Ascending aorta (tissue), 2 donors: ENCODE measurements around the gene RAD51AP1. TPM values are rescaled to one million over a fixed set of nuclear protein-coding genes. Genes with fewer than 3 reads are reported as not detected.

Experiments used
- DNase-seq, 2 donors: peaks; one replicate each; pipeline ENCODE4 v3.0.0-alpha.2; 2019; ENCODE audit warnings: low spot score in 2 of 2
- H3K27ac ChIP-seq, 2 donors: fragments of 200-600 bp; sonication (generic); one replicate each; pipeline ENCODE4 v1.5.1; 2016 to 2017; ENCODE audit warnings: mild to moderate bottlenecking in 1 of 2
- H3K27me3 ChIP-seq: fragments of 200-600 bp; sonication (generic); one replicate; pipeline ENCODE4 v1.5.1; 2017
- H3K36me3 ChIP-seq, 2 donors: fragments of 200-600 bp; sonication (generic); one replicate each; pipeline ENCODE4 v1.5.1; 2016
- H3K4me1 ChIP-seq, 2 donors: fragments of 200-600 bp; sonication (generic); one replicate each; pipeline ENCODE4 v1.5.1; 2016 to 2017; ENCODE audit warnings: mild to moderate bottlenecking in 1 of 2
- H3K4me3 ChIP-seq, 2 donors: fragments of 200-600 bp; sonication (generic); one replicate each; pipeline ENCODE4 v1.5.1; 2016 to 2017; ENCODE audit warnings: mild to moderate bottlenecking in 1 of 2
- H3K9me3 ChIP-seq, 2 donors: fragments of 200-600 bp; sonication (generic); one replicate each; pipeline ENCODE4 v1.5.1; 2016
- intact Hi-C: fragments of 100-400 bp; cut with DNase I; formaldehyde crosslinking; loops from one replicate; pipeline ENCODE4 v1.15.1; 2023
- total RNA-seq: library from RNA; depleted of rRNA; stranded (reverse); fragments of >200 nt; gene quantifications from one replicate; pipeline ENCODE4 v1.1.0, GENCODE V29; 2016
- TF ChIP-seq, protein P1 (sequence below), 3 experiments: fragments of 200-600 bp in 2 of 3; fragments of 450-650 bp in 1 of 3; sonication (generic) in 2 of 3; IDR thresholded peaks; one replicate each; pipeline ENCODE4 v1.5.1; 2016 to 2019; ENCODE audit warnings: antibody characterized with exemption in 3 of 3, mild to moderate bottlenecking in 1 of 3, moderate library complexity in 1 of 3

Gene RAD51AP1
- total RNA-seq, 1 donor from 2014 or later: not detected

DNA sequence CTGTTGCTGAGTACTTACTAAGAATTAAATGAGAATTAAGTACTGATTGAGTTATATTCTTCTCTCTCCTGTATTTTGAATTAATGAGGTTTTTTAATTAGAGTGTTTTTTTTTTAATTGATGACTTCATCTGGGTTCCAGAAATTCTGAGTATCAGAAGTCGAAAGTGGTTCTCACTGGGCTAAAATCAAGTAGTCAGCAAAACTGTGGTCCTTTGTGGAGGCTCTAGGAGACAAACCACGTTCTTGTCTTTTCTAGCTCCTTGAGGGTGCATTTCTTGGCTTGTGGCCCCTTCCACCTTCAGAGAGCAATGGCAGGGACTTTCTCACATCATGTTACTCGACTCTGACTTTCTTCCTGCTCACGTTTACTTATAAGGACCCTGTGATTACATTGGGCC lies 15.3 kb downstream of the RAD51AP1 start:
- Histone ChIP-seq H3K27ac (no peak overlapping the region), H3K4me3 (no peak overlapping the region), H3K27me3 (no peaks in the 10 kb centered on the region), H3K4me1 (no peaks in the 10 kb centered on the region), H3K9me3 (no peaks in the 10 kb centered on the region), H3K36me3 (no peaks in the 10 kb centered on the region)
- TF ChIP-seq, protein P1, sequence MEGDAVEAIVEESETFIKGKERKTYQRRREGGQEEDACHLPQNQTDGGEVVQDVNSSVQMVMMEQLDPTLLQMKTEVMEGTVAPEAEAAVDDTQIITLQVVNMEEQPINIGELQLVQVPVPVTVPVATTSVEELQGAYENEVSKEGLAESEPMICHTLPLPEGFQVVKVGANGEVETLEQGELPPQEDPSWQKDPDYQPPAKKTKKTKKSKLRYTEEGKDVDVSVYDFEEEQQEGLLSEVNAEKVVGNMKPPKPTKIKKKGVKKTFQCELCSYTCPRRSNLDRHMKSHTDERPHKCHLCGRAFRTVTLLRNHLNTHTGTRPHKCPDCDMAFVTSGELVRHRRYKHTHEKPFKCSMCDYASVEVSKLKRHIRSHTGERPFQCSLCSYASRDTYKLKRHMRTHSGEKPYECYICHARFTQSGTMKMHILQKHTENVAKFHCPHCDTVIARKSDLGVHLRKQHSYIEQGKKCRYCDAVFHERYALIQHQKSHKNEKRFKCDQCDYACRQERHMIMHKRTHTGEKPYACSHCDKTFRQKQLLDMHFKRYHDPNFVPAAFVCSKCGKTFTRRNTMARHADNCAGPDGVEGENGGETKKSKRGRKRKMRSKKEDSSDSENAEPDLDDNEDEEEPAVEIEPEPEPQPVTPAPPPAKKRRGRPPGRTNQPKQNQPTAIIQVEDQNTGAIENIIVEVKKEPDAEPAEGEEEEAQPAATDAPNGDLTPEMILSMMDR (IDR thresholded peaks at IDR 0.05): no peak
- no peak for DNase-seq
- intact Hi-C loops: no loop called here

DNA sequence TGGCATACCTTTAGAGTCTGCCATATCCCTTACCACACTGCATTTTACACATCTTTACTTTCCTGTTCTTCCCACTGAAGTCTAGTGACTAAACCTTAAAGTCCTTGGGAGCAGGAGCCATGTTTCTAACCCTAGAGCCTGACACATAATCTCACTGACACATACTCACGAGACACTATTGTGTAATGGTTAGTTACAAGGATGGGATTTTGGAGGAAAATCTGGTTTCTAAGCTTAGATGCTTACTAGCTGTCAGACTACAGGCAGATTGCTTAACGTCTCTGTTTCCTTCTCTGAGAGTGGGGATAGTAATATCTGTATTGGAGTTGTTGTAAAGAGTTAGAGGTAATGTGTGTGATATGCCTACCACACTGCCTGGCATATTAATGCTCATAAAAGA lies 17.1 kb downstream of the RAD51AP1 start:
- TF ChIP-seq, protein P1 (IDR thresholded peaks at IDR 0.05): no peak
- no peaks in the 10 kb centered on the region for H3K4me1 ChIP-seq

GRCh38 chr12:4556735-4557530 lies 18.2 kb downstream of the RAD51AP1 start:
- DNase-seq: no peak
- TF ChIP-seq, protein P1 (IDR thresholded peaks at IDR 0.05): no peak
- Histone ChIP-seq H3K4me3 (no peak overlapping the region), H3K4me1 (peaks cover 0 to 4% of the 10 kb centered on the region in 2 donors), H3K27ac (no peak overlapping the region), H3K9me3 (no peaks in the 10 kb centered on the region), H3K27me3 (no peaks in the 10 kb centered on the region), H3K36me3 (no peaks in the 10 kb centered on the region)
- intact Hi-C loops: no loop called here

More for the DNA sequence above, 17.1 kb downstream of the RAD51AP1 start:
- intact Hi-C loops: no loop called here
- Histone ChIP-seq H3K9me3 (no peaks in the 10 kb centered on the region), H3K27me3 (no peaks in the 10 kb centered on the region), H3K27ac (no peak overlapping the region), H3K4me3 (no peak overlapping the region), H3K36me3 (no peaks in the 10 kb centered on the region)
- no peak for DNase-seq

- no peaks in the 10 kb centered on the region for H3K36me3 ChIP-seq
- no peak overlapping the region for H3K27ac ChIP-seq
- H3K27me3 ChIP-seq: no peaks in the 10 kb centered on the region
- DNase-seq: no peak
- H3K4me3 ChIP-seq: no peak overlapping the region
- intact Hi-C loops: no loop called here
- H3K4me1 ChIP-seq: peaks cover 0 to 7% of the 10 kb centered on the region in 2 donors
- TF ChIP-seq, protein P1 (IDR thresholded peaks at IDR 0.05): no peak
- H3K9me3 ChIP-seq: no peaks in the 10 kb centered on the region
These were observed 18.9 kb downstream of the RAD51AP1 start for GRCh38 chr12:4557586-4557985.

- no peaks in the 10 kb centered on the region for H3K27me3 ChIP-seq
- DNase-seq: no peak
- intact Hi-C loops: no loop called here
- peaks cover 0 to 7% of the 10 kb centered on the region in 2 donors for H3K4me1 ChIP-seq
- H3K36me3 ChIP-seq: no peaks in the 10 kb centered on the region
- H3K9me3 ChIP-seq: no peaks in the 10 kb centered on the region
- H3K27ac ChIP-seq: no peak overlapping the region
- TF ChIP-seq, protein P1 (IDR thresholded peaks at IDR 0.05): no peak
- no peak overlapping the region for H3K4me3 ChIP-seq
These were observed 19.5 kb downstream of the RAD51AP1 start for GRCh38 chr12:4558171-4558570.
